Measurements from ENCODE around the gene PAM16. TPM values are rescaled to one million over a fixed set of nuclear protein-coding genes. Genes with fewer than 3 reads are reported as not detected.
"Not testable (repeated sequence)": the region's sequence is repeated elsewhere in the genome, so short reads cannot be mapped to it uniquely, and the experiment has no call there.

PAM16 gene
- total RNA-seq, 1 donor from 2014 or later: 21.0 TPM

DNA sequence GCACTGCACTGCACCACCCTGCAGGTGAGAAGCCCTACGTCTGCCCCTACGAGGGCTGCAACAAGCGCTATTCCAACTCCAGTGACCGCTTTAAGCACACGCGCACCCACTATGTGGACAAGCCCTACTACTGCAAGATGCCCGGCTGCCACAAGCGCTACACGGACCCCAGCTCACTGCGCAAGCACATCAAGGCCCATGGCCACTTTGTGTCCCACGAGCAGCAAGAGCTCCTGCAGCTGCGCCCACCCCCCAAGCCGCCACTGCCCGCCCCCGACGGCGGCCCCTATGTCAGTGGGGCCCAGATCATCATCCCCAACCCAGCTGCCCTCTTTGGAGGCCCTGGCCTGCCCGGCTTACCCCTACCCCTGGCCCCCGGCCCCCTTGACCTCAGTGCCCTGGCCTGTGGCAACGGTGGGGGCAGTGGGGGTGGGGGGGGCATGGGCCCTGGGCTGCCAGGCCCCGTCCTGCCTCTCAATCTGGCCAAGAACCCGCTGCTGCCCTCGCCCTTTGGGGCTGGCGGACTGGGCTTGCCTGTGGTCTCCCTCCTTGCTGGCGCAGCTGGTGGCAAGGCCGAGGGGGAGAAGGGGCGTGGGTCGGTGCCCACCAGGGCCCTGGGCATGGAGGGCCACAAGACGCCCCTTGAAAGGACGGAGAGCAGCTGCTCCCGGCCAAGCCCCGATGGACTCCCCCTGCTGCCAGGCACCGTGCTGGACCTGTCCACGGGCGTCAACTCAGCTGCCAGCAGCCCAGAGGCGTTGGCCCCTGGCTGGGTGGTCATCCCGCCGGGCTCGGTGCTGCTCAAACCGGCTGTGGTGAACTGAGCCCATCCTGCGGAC, 14.2 kb downstream of the PAM16 start:
- no peak for DNase-seq (ENCODE audit: low read depth in 2 of 2)

- no peak for DNase-seq (ENCODE audit: low read depth in 2 of 2)
Observed at GRCh38 chr16:4334724-4335495, 16.2 kb downstream of the PAM16 start.

DNA sequence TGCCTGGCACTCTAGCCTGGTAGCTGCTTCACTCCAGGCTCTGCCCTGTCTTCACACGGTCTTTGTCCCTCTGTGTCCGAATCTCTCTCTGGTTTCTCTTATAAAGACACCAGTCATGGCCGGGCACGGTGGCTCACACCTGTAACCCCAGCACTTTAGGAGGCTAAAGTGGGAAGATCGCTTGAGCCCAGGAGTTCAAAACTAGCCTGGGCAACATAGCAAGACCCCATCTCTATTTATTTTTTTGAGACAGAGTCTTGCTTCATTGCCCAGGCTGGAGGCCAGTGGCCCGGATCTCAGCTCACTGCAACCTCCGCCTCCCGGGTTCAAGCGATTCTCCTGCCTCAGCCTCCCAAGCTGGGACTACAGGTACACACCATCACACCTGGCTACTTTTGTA, 17.4 kb downstream of the PAM16 start:
- not testable (repeated sequence) for DNase-seq (ENCODE audit: low read depth in 2 of 2)

DNA sequence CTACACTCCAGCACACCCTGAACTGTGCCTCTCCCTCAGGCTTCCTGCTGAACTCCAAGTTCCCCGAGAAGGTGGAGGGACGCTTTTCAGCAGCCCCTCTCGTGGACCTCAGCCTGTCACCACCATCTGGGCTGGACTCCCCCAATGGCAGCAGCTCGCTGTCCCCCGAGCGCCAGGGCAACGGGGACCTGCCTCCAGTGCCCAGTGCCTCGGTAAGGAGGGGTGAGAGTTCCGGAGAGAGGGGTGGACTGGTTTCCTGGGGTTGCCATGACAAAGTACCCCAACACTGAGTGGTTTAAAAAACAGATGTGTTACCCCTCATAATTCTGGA, 17.8 kb downstream of the PAM16 start:
- no peak for DNase-seq (ENCODE audit: low read depth in 2 of 2)

GRCh38 chr16:4332623-4333307, 18.4 kb downstream of the PAM16 start:
- no peak for DNase-seq (ENCODE audit: low read depth in 2 of 2)

- DNase-seq (ENCODE audit: low read depth in 2 of 2): no peak
Observed at GRCh38 chr16:4332083-4332482, 19.0 kb downstream of the PAM16 start.

DNA sequence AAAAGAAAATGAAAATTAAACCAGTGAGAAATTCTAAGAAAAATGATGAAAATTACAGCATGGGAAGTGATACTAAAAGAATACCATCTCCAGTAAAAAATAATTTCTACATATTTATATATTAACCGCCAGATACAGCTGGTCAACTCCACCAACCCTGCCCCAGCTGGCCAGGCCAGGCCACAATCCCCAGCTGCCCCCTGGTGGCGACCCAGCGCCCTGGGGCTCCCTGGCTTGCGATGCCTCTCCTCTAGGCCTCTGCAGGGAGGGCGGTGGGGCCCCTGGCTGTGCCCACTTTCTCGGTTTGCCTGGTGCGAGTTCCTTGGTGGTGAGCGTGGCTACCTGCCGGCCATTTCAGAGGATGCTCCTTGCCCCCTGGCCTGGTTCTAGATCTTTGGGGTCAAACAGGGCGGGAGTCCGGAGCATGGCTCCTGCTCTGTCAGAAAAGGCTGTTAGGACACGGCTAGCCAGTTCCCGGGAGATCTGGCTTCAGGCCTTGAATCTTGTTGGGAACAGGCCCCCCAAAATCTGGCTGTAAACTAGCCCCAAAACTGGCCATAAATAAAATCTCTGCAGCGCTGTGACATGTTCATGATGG, 20.7 kb downstream of the PAM16 start:
- DNase-seq (ENCODE audit: low read depth in 2 of 2): peak; percentile 78 to 85

- peak; percentile 48 to 49 for DNase-seq (ENCODE audit: low read depth in 2 of 2)
Observed at GRCh38 chr16:4328782-4329775, 22.0 kb downstream of the PAM16 start.

DNA sequence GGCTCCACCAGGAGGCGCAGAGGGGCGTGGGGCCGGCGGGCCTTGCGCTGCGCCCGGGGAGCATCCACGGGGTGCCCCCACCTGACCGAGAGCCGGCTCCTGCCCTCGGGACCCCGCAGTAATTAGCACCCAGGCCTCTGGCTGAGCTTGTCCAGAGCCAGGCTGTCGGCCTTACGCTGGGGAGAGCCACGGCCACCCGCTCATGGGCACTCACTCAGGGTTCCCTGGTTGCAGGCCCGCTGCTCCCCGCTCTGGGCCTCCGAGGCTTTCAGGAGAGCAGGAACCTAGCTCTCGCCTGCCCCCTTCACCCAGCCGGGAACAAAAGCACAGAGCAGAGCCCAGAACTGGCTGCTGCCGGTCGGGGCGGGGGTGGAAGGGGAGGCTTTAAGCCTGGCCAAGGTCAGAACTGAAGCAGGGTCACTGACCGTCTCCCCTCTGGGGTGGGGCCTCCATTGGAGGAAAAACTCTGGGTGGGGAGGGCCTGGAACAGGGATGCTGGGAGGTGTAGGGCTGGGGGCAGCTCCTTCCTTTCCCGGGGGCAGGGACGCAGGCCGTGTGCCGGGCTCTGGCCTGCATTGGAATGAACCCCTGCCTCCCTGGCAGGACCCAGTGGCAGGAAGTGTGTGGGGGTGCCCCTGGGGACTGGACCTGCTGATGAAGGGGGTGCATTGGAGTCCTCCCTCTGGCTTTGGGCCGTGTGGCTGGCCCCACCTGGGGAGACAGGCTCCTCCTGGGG, 22.9 kb downstream of the PAM16 start:
- peak; percentile 78 to 81 for DNase-seq (ENCODE audit: low read depth in 2 of 2)

DNA sequence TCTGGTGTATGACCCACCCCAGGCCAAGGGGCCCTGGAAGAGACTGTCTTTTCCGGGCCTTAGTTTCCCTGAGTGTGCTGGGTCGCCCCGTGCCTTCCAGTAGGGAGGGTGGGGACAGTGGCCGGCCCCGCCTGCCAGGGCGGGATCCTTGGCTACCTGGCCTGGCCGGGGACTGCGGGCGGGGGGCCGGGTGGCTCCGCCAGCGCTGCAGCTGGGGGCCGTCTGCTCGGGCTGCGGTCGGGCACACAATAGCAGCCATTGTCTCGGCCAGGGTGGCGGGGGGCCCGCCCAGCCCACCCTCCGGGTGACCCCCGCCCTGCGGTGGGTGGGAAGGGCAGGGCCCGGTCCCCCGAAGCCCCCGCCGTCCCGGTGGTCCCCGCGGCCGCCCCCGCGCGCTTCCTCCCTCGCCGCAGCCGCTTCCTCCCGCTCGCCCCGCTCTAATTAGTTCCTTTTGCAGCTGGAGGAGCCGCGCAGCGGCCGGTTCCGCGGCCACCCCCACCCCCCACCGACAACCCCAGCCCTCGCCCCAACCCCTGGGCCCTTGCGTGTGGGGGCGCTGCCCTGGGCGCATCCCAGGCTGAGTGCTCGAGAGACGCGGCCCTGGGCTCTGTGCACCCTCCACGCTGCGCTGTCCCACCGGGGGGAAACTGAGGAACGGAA, 23.6 kb downstream of the PAM16 start:
- DNase-seq (ENCODE audit: low read depth in 2 of 2): no peak

GRCh38 chr16:4325253-4325758, 25.8 kb downstream of the PAM16 start:
- no peak for DNase-seq (ENCODE audit: low read depth in 2 of 2)

GRCh38 chr16:4324492-4325252, 26.4 kb downstream of the PAM16 start:
- no peak for DNase-seq (ENCODE audit: low read depth in 2 of 2)

DNA sequence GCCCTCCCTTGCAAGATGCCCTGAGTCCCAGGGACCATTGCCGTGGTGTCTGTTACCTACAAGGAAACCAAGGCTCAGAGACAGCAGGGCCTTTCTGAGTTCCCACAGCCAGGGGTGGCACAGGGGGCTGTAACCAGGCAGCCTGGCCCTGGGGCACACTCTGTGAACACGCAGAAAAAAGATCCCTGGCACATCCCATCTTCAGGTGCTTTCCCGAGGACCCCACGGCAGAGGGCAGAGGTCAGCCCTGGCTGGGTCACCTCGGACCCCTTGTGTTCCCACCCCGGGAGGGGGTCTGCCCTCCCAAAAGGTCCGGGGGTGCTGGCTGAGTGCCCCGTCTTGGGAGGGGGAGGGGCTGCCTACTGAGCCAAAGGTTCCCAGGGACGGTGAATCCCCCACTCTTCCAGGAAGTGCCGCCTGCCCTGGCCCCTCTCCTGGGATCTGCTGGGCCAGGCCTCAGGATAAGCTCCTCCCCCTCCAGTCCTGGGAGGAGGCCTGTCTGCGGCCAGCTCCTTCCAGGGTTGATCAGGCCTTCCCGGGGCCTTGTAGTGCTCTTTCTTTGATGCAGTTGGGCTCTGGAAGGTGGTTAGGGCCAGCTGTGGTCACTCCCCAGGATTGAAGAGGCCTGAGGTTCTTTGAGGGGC, 27.2 kb downstream of the PAM16 start:
- peak in 1 of 2 donors; percentile 48 for DNase-seq (ENCODE audit: low read depth in 2 of 2)

DNA sequence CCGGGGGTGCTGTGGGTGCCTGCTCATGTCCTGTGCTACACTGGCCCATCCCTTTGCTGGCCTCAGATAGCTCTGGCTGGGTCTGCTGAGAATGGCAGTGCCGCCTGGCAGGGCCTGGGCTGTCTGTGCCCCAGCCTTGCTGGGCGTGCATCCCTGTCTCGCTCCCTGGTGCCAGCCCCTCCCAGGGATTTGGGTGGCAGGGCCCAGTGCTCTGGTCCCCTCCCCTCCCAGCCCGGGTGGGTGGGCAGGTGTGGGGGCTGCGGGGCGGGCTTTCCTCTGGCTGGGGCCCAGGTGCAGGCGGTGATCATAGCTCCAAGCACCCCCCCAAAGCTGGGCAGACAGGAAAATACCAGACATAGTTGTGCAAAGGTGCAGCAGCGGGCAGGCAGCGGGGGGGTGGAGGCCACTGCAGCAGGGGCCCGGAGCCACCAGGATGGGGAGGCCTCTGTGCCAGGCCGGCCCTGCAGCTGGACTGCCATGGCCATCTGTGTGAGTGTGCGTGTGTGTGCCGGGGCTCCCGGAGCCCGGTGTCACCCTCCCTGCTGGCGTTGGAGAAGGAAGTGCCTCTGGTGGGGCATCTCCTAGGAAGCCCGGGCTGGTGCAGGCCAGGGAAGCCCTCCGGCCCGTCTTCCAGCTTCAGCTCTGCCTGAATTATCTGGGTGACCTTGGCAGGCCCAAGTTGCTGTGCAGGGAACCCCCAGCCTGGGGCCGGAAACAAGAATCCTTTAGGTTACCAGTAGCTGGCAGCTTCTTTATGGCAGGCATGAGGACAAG, 27.9 kb downstream of the PAM16 start:
- DNase-seq (ENCODE audit: low read depth in 2 of 2): no peak

GRCh38 chr16:4322121-4323052, 28.7 kb downstream of the PAM16 start:
- DNase-seq (ENCODE audit: low read depth in 2 of 2): no peak

All from lung microvascular endothelial cell (primary cell).